ENCODE measurements around the gene PUS10. TPM values are rescaled to one million over a fixed set of nuclear protein-coding genes. Genes with fewer than 3 reads are reported as not detected.

The PUS10 gene
- total and polyA plus RNA-seq, 2 of the 4 experiments (the other 2 are of a cell fraction) = 4.4 to 5.7 TPM

- no peak for TF ChIP-seq BHLHE40 (IDR thresholded peaks at IDR 0.05; ENCODE audit: low read depth, low read length)
Measured at GRCh38 chr2:61016392-61017002, 1.6 kb downstream of the PUS10 start (continued).

- no peak overlapping the region for H4K8ac ChIP-seq (ENCODE audit: low read depth in 2 of 2, low read length in 2 of 2)
- ChIA-PET POLR2A (ENCODE audit: unreplicated experiment) (no interaction called here), CTCF (no interaction called here)
- intact Hi-C loops (cut with micrococcal nuclease) (loop anchor here (2.0 kb wide), 1 partner anchor 133 kb away; no protein-coding TSS in a partner anchor), dilution Hi-C loops (cut with HindIII; ENCODE audit: low sequenced_read_pairs, unreplicated experiment) (no loop called here), in situ Hi-C loops (cut with MboI; ENCODE audit: low sequenced_read_pairs) (no loop called here)
- no peak overlapping the region for H3K4me3 ChIP-seq (ENCODE audit: insufficient read depth, low read depth, low read length)
- no peaks in the 10 kb centered on the region; the same call in 1 of the 2 replicates for H3K9me1 ChIP-seq (ENCODE audit: insufficient read depth, low read length)
- peaks cover 1% of the 10 kb centered on the region; the same call in 1 of the 2 replicates for H3K36me3 ChIP-seq (ENCODE audit: control insufficient read depth, insufficient read depth, low read length)
- H4K91ac ChIP-seq (ENCODE audit: insufficient read depth, low read depth, low read length) = no peak overlapping the region
- WGBS, 2 experiments (ENCODE audit: extremely low coverage in 2 of 2, insufficient read length in 1 of 2) = no CpG with 5 or more reads among the region's 2 CpGs
- H2BK15ac ChIP-seq (ENCODE audit: low read depth, low read length) = no peak overlapping the region
- H4K20me1 ChIP-seq (ENCODE audit: insufficient read depth, low read length) = peaks cover 2% of the 10 kb centered on the region
- H3K18ac ChIP-seq (ENCODE audit: low read depth, low read length) = no peak overlapping the region
- H3K14ac ChIP-seq (replicated peaks; ENCODE audit: low read depth, low read length) = no peak overlapping the region
- H3K9ac ChIP-seq (ENCODE audit: low read depth, low read length) = no peak overlapping the region
- no peaks in the 10 kb centered on the region for H3K9me3 ChIP-seq (ENCODE audit: control insufficient read depth, insufficient read depth, low read length)
- H2AK9ac ChIP-seq (replicated peaks; ENCODE audit: low read depth, low read length, poor library complexity) = no peak overlapping the region
- TF ChIP-seq MAFK (IDR thresholded peaks at IDR 0.05; ENCODE audit: low read depth, low read length) (no peak), RCOR1 (IDR thresholded peaks at IDR 0.05; ENCODE audit: insufficient replicate concordance, low read length) (no peak), MXI1 (IDR thresholded peaks at IDR 0.05; ENCODE audit: borderline replicate concordance, low read depth, low read length) (no peak), SMC3 (IDR thresholded peaks at IDR 0.05; ENCODE audit: low read depth, low read length) (no peak), RFX5 (IDR thresholded peaks at IDR 0.05; ENCODE audit: low read depth, low read length) (no peak), FOS (IDR thresholded peaks at IDR 0.05; ENCODE audit: low read depth, low read length) (no peak), RAD21 (IDR thresholded peaks at IDR 0.05; ENCODE audit: low read length) (no peak), BHLHE40 (IDR thresholded peaks at IDR 0.05; ENCODE audit: low read depth, low read length) (no peak)
- ATAC-seq (ENCODE audit: low read depth) (no peak), DNase-seq (no peak)
- no peak overlapping the region for H2BK5ac ChIP-seq (ENCODE audit: low read depth, low read length, poor library complexity, severe bottlenecking)
- no peak overlapping the region for H2BK120ac ChIP-seq (ENCODE audit: low read depth, low read length)
- H2AK5ac ChIP-seq (ENCODE audit: low read depth, low read length) = no peak overlapping the region
- no peak overlapping the region for H2AFZ ChIP-seq (replicated peaks; ENCODE audit: low read length, poor library complexity)
- no peak overlapping the region for H3K23ac ChIP-seq (ENCODE audit: low read depth, low read length)
- no peak overlapping the region for H3K27ac ChIP-seq (ENCODE audit: insufficient read depth, low read length)
- H2BK20ac ChIP-seq (ENCODE audit: low read depth, low read length) = no peak overlapping the region
- no peaks in the 10 kb centered on the region for H3K27me3 ChIP-seq (ENCODE audit: control insufficient read depth, insufficient read depth, low read length)
- no peak overlapping the region; the same call in 1 of the 2 replicates for H3K4me2 ChIP-seq (ENCODE audit: low read depth, low read length)
- no TSS peak for BruUV-seq (replicated peaks)
- H3K79me1 ChIP-seq (ENCODE audit: low read depth in 1 of 2, low read length in 2 of 2) = peaks cover 6 to 21% of the 10 kb centered on the region in 2 experiments; a peak in 3 of 4 replicates
- no peak overlapping the region for H3K4ac ChIP-seq (ENCODE audit: low read depth, low read length)
- H3K4me1 ChIP-seq (ENCODE audit: control insufficient read depth, insufficient read depth, low read length) = no peaks in the 10 kb centered on the region; the same call in 1 of the 2 replicates
- no peak overlapping the region for H4K5ac ChIP-seq (ENCODE audit: low read depth, low read length)
- no peak overlapping the region for H3K56ac ChIP-seq (ENCODE audit: extremely low read depth, insufficient read depth, low read length)
Measured at GRCh38 chr2:61015976-61016375, 2.1 kb downstream of the PUS10 start.
